ENCODE measurements around the gene WTAP. TPM values are rescaled to one million over a fixed set of nuclear protein-coding genes. Genes with fewer than 3 reads are reported as not detected.
A peak's percentile ranks its signal among the peaks of the same experiment; 100 is the strongest.

The WTAP gene
- total RNA-seq, 1 donor from 2014 or later: 108 TPM

GRCh38 chr6:159759645-159760044 is 32.3 kb downstream of the WTAP start:
- DNase-seq (ENCODE audit: extremely low spot score, unreplicated experiment): no peak

DNA sequence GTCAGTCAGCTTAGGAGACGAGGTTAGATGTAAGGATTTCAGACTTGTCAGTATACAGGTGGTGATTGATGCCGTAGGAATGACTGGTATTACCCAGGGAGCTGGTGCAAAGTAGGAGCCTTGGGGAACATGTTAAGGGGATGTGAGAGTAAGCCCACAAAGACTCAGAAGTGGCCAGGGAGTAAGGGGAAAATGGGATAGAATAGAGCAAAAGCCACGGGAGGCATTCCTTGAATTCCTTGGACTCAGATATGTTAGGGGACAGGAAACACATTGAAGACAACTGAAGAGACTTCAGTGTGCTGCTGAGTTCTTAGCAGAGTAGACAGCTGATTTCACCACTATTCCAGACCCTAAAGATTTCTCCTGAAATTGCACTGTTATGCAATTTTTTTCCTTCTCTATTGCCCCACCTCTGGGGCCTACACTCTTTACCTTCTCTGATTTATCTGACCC is 33.3 kb downstream of the WTAP start:
- Mint-ChIP-seq H3K27ac (peak overlapping the region; percentile 97), H3K9me3 (no peaks in the 10 kb centered on the region), H3K27me3 (no peaks in the 10 kb centered on the region), H3K4me1 (ENCODE audit: unreplicated experiment) (peaks cover 16% of the 10 kb centered on the region), H3K36me3 (peaks cover 30% of the 10 kb centered on the region), H3K4me3 (peak overlapping the region; percentile 95)
- no peak for TF ChIP-seq CTCF (conservative IDR thresholded peaks at IDR 0.05)
- DNase-seq (ENCODE audit: extremely low spot score, unreplicated experiment): no peak

More at GRCh38 chr6:159759645-159760044, 32.3 kb downstream of the WTAP start:
- Mint-ChIP-seq H3K27ac (peak overlapping the region; percentile 58), H3K9me3 (no peaks in the 10 kb centered on the region), H3K4me3 (peak overlapping the region; percentile 73), H3K4me1 (ENCODE audit: unreplicated experiment) (peaks cover 16% of the 10 kb centered on the region), H3K27me3 (no peaks in the 10 kb centered on the region), H3K36me3 (peaks cover 33% of the 10 kb centered on the region)
- no peak for TF ChIP-seq CTCF (conservative IDR thresholded peaks at IDR 0.05)

GRCh38 chr6:159761129-159761872 is 34.0 kb downstream of the WTAP start:
- Mint-ChIP-seq H3K27ac (peak overlapping the region; percentile 97), H3K36me3 (peaks cover 27% of the 10 kb centered on the region), H3K9me3 (no peaks in the 10 kb centered on the region), H3K27me3 (no peaks in the 10 kb centered on the region), H3K4me1 (ENCODE audit: unreplicated experiment) (peaks cover 16% of the 10 kb centered on the region), H3K4me3 (peak overlapping the region; percentile 95)
- no peak for TF ChIP-seq CTCF (conservative IDR thresholded peaks at IDR 0.05)
- DNase-seq (ENCODE audit: extremely low spot score, unreplicated experiment): no peak

DNA sequence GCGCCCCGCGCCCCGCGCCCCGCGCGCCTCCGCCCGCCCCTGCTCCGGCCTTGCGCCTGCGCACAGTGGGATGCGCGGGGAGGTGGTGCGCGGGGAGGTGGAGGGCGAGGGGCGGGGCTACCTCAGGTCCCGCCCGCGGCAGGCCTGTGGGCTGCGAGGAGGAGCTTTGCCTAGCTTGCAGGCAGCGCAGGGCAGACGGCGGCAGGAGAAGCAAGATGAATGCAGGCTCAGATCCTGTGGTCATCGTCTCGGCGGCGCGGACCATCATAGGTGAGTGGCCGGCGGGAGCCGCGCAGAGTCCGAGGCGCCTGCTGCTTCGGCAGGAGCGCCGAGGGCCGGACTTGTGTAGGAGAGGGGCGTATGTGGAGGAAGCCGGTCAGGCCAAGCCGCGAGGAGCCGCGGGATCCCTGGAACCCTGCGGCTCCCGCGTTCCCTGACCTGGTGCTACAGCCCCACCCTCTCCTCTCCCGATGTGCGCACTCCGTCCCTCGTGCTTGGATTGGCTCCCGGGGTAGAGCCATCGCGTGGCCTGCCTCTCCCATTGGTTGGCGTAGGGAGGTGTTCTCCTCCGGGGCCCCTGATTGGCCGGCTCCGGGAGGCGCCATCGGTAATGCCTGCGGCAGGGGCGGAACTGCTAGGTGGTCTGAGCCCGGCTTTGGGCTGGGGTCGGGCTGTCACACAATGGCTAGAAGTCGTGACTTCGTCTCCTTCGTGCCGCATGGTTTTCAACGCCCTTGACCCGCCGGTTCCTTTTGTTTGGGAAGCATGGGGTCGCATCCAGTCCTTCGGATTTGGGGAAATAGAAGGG is 34.8 kb downstream of the WTAP start, which contains the start of gene ACAT2:
Gene ACAT2, plus strand, starts transcription at position 173 of the 808 bp plus-strand sequence. Its CDS starts 43 bp downstream, at position 216.
- Mint-ChIP-seq H3K9me3 (no peaks in the 10 kb centered on the region), H3K4me1 (ENCODE audit: unreplicated experiment) (peaks cover 16% of the 10 kb centered on the region), H3K4me3 (peak within 1 kb of the TSS; percentile 95), H3K27me3 (no peaks in the 10 kb centered on the region), H3K27ac (peak within 1 kb of the TSS; percentile 97), H3K36me3 (peaks cover 30% of the 10 kb centered on the region)
- peak; percentile 94 for DNase-seq (ENCODE audit: extremely low spot score, unreplicated experiment)
- no peak for TF ChIP-seq CTCF (conservative IDR thresholded peaks at IDR 0.05)

- H3K27me3 Mint-ChIP-seq: no peaks in the 10 kb centered on the region
- peaks cover 16% of the 10 kb centered on the region for H3K4me1 Mint-ChIP-seq (ENCODE audit: unreplicated experiment)
- no peak for DNase-seq (ENCODE audit: extremely low spot score, unreplicated experiment)
- H3K36me3 Mint-ChIP-seq: peaks cover 33% of the 10 kb centered on the region
- peak overlapping the region; percentile 97 for H3K27ac Mint-ChIP-seq
- H3K9me3 Mint-ChIP-seq: no peaks in the 10 kb centered on the region
- peak overlapping the region; percentile 95 for H3K4me3 Mint-ChIP-seq
- TF ChIP-seq CTCF (conservative IDR thresholded peaks at IDR 0.05): no peak
Measured at GRCh38 chr6:159762681-159763293, 35.5 kb downstream of the WTAP start.
